ENCODE results near the gene RAD51B. TPM values are rescaled to one million over a fixed set of nuclear protein-coding genes. Genes with fewer than 3 reads are reported as not detected.

RAD51B gene
- total RNA-seq, 1 experiment from 2014 or later = 20.0 TPM

- H4K20me1 ChIP-seq (ENCODE audit: insufficient read depth) = no peaks in the 10 kb centered on the region
- no peak overlapping the region for H3K4me3 ChIP-seq (replicated peaks in 1 of 2; ENCODE audit: low read depth in 1 of 2, low read length in 2 of 2)
- no peaks in the 10 kb centered on the region for H3K36me3 ChIP-seq (ENCODE audit: control insufficient read depth in 1 of 2, insufficient read depth in 2 of 2, low read length in 2 of 2)
- H3K4me2 ChIP-seq (ENCODE audit: low read length) = no peak overlapping the region
- no peaks in the 10 kb centered on the region for H3K9me3 ChIP-seq (ENCODE audit: control insufficient read depth in 1 of 2, insufficient read depth in 1 of 2, low read depth in 1 of 2, low read length in 2 of 2)
- intact Hi-C loops (cut with micrococcal nuclease) = loop anchor here (5.0 to 10.0 kb wide), 2 partner anchors 163 to 731 kb away; no protein-coding TSS in a partner anchor
- DNase-seq (ENCODE audit: low read depth, low spot score) (no peak), ATAC-seq (0 out of 2 replicates have a peak, but pooled peaks have one; percentile 39)
- no peaks in the 10 kb centered on the region for H3K79me2 ChIP-seq (ENCODE audit: insufficient read depth, low read length)
- TF ChIP-seq CTCF (IDR thresholded peaks at IDR 0.05 in 2 of 3, conservative IDR thresholded peaks at IDR 0.05 in 1 of 3; ENCODE audit: borderline replicate concordance in 1 of 3, insufficient read depth in 1 of 3, low read depth in 2 of 3, low read length in 2 of 3) (peak; percentile 15 to 45 (median 25); a peak in 3 of 6 replicates), REST (IDR thresholded peaks at IDR 0.05; ENCODE audit: low read depth) (no peak), RAD21 (IDR thresholded peaks at IDR 0.05; ENCODE audit: low read depth) (peak; percentile 76), TCF7L2 (IDR thresholded peaks at IDR 0.05; ENCODE audit: borderline replicate concordance, extremely low read depth, insufficient read depth, insufficient read length) (no peak)
- peak overlapping the region; percentile 74 for H3K27ac ChIP-seq (ENCODE audit: low read depth, low read length)
- no TSS peak for BruUV-seq (replicated peaks)
- H3K4me1 ChIP-seq (ENCODE audit: control insufficient read depth in 1 of 2, insufficient read depth in 2 of 2, low read length in 2 of 2) = peaks cover 16 to 87% of the 10 kb centered on the region in 2 experiments
- H3K27me3 ChIP-seq (ENCODE audit: insufficient read depth, low read length) = no peaks in the 10 kb centered on the region
- no peak overlapping the region for H3K9ac ChIP-seq (ENCODE audit: low read length)
- ChIA-PET POLR2A (no interaction called here), CTCF (no interaction called here), RAD21 (ENCODE audit: low non-redundant PET in 1 of 2, low total read pairs in 2 of 2, uncharacterized antibody in 2 of 2, unreplicated experiment in 2 of 2) (no interaction called here)
- no peaks in the 10 kb centered on the region for H3K9me2 ChIP-seq (ENCODE audit: insufficient read depth)
- no peak overlapping the region for H2AFZ ChIP-seq (ENCODE audit: low read depth, low read length, poor library complexity, severe bottlenecking)
These were observed 264.7 kb downstream of the RAD51B start for GRCh38 chr14:68084256-68084655.

Data from HCT116 (cell line).